ENCODE results near the gene ZNF697. TPM values are rescaled to one million over a fixed set of nuclear protein-coding genes. Genes with fewer than 3 reads are reported as not detected.

Gene ZNF697
- total RNA-seq, 1 experiment from 2014 or later: 17.4 TPM

DNA sequence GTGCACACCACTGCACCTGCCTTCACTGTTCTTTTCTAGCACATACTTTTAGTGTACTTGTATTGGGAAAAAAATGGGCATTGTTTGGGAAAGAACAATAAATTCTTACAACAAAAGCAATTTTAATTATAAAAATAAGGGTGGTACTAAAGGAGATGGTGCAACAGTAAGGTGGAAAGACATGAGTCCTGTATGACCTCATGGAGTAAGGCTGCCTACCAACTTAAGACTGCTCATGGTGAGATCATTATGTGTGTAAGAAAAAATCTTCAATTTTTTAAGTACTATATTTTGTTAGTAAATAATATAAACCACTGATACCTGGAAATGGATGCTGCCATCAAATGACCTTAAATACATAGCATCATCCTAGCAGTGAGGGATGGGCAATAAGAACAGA, 34.1 kb upstream of the ZNF697 start:
- Histone ChIP-seq H4K5ac (ENCODE audit: insufficient read length, low read depth, low read length) (no peak overlapping the region), H2BK12ac (ENCODE audit: insufficient read length, low read depth, low read length) (no peak overlapping the region), H4K20me1 (ENCODE audit: control insufficient read depth, insufficient read depth, insufficient read length) (no peaks in the 10 kb centered on the region), H3K27me3 (ENCODE audit: insufficient read depth, low read length) (no peaks in the 10 kb centered on the region), H2BK20ac (ENCODE audit: low read depth, low read length, poor library complexity, severe bottlenecking) (no peak overlapping the region), H4K91ac (ENCODE audit: insufficient read length, low read depth, low read length) (no peak overlapping the region), H3K4ac (ENCODE audit: low read depth, low read length) (no peak overlapping the region), H3K9ac (ENCODE audit: extremely low read depth, insufficient read length, low read length) (no peak overlapping the region), H3K18ac (ENCODE audit: insufficient read length, low read depth, low read length) (no peak overlapping the region), H2BK120ac (ENCODE audit: low read depth, low read length, poor library complexity, severe bottlenecking) (no peak overlapping the region), H3K23ac (ENCODE audit: insufficient read length, low read depth, low read length) (no peak overlapping the region), H3T11ph (ENCODE audit: low read length) (no peak overlapping the region), H3K79me2 (ENCODE audit: insufficient read depth, low read length) (no peaks in the 10 kb centered on the region), H3K79me1 (ENCODE audit: insufficient read depth, low read depth, low read length, poor library complexity, severe bottlenecking) (no peaks in the 10 kb centered on the region), H3K4me1 (ENCODE audit: insufficient read depth, low read length) (peaks cover 15% of the 10 kb centered on the region), H3K9me3 (ENCODE audit: control insufficient read depth, low read depth, low read length) (no peaks in the 10 kb centered on the region), H2BK15ac (ENCODE audit: low read depth, low read length) (no peak overlapping the region), H4K8ac (replicated peaks; ENCODE audit: insufficient read length, low read depth, low read length) (no peak overlapping the region), H3K23me2 (ENCODE audit: insufficient read length, low read depth, low read length, poor library complexity, severe bottlenecking) (no peaks in the 10 kb centered on the region), H2AK5ac (ENCODE audit: insufficient read length, low read length) (no peak overlapping the region), H3K14ac (ENCODE audit: insufficient read depth, low read length) (no peak overlapping the region), H3K4me2 (ENCODE audit: insufficient read depth, insufficient read length, low read length) (no peak overlapping the region), H3K56ac (ENCODE audit: insufficient read length, low read depth, low read length) (no peak overlapping the region), H2BK5ac (ENCODE audit: insufficient read length, low read length) (no peak overlapping the region), H2AFZ (ENCODE audit: low read length) (no peak overlapping the region), H3K27ac (ENCODE audit: insufficient read length, low read depth, low read length) (no peak overlapping the region)
- Mint-ChIP-seq H3K4me1 (peaks cover 36 to 40% of the 10 kb centered on the region in 2 experiments), H3K27me3 (ENCODE audit: low read depth) (no peaks in the 10 kb centered on the region), H3K36me3 (ENCODE audit: insufficient read depth in 1 of 3, low read depth in 3 of 3) (no peaks in the 10 kb centered on the region), H3K27ac (no peak overlapping the region), H3K4me3 (no peak overlapping the region), H3K9me3 (no peaks in the 10 kb centered on the region; a peak in 1 of 5 replicates)
- no peak for DNase-seq
- TF ChIP-seq, protein P1, sequence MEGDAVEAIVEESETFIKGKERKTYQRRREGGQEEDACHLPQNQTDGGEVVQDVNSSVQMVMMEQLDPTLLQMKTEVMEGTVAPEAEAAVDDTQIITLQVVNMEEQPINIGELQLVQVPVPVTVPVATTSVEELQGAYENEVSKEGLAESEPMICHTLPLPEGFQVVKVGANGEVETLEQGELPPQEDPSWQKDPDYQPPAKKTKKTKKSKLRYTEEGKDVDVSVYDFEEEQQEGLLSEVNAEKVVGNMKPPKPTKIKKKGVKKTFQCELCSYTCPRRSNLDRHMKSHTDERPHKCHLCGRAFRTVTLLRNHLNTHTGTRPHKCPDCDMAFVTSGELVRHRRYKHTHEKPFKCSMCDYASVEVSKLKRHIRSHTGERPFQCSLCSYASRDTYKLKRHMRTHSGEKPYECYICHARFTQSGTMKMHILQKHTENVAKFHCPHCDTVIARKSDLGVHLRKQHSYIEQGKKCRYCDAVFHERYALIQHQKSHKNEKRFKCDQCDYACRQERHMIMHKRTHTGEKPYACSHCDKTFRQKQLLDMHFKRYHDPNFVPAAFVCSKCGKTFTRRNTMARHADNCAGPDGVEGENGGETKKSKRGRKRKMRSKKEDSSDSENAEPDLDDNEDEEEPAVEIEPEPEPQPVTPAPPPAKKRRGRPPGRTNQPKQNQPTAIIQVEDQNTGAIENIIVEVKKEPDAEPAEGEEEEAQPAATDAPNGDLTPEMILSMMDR (conservative IDR thresholded peaks at IDR 0.05): no peak

Measured in H9 (cell line).